ENCODE data around the gene RCOR3.
"Not testable (repeated sequence)": the region's sequence is repeated elsewhere in the genome, so short reads cannot be mapped to it uniquely, and the experiment has no call there.

RCOR3 gene

GRCh38 chr1:211340622-211341507, 81.7 kb downstream of the RCOR3 start:
- no peak for DNase-seq (ENCODE audit: low read depth in 2 of 2)

GRCh38 chr1:211341999-211342398, 82.8 kb downstream of the RCOR3 start:
- no peak for DNase-seq (ENCODE audit: low read depth in 2 of 2)

GRCh38 chr1:211343607-211344006, 84.4 kb downstream of the RCOR3 start:
- DNase-seq (ENCODE audit: low read depth in 2 of 2): no peak

GRCh38 chr1:211344152-211344618, 85.0 kb downstream of the RCOR3 start:
- no peak for DNase-seq (ENCODE audit: low read depth in 2 of 2)

GRCh38 chr1:211345719-211346118, 86.6 kb downstream of the RCOR3 start:
- no peak for DNase-seq (ENCODE audit: low read depth in 2 of 2)

- DNase-seq (ENCODE audit: low read depth in 2 of 2): no peak
Observed at GRCh38 chr1:211347077-211347844, 88.1 kb downstream of the RCOR3 start.

GRCh38 chr1:211348547-211348946, 89.4 kb downstream of the RCOR3 start:
- DNase-seq (ENCODE audit: low read depth in 2 of 2): no peak

- no peak for DNase-seq (ENCODE audit: low read depth in 2 of 2)
Observed at GRCh38 chr1:211349741-211350140, 90.6 kb downstream of the RCOR3 start.

GRCh38 chr1:211352055-211352454, 92.9 kb downstream of the RCOR3 start:
- not testable (repeated sequence) for DNase-seq (ENCODE audit: low read depth in 2 of 2)

- no peak for DNase-seq (ENCODE audit: low read depth in 2 of 2)
Observed at GRCh38 chr1:211352465-211352864, 93.3 kb downstream of the RCOR3 start.

GRCh38 chr1:211352985-211353515, 93.9 kb downstream of the RCOR3 start:
- DNase-seq (ENCODE audit: low read depth in 2 of 2): peak; percentile 52 to 54

GRCh38 chr1:211353562-211354212, 94.5 kb downstream of the RCOR3 start:
- no peak for DNase-seq (ENCODE audit: low read depth in 2 of 2)

GRCh38 chr1:211355873-211356272, 96.7 kb downstream of the RCOR3 start:
- no peak for DNase-seq (ENCODE audit: low read depth in 2 of 2)

- no peak for DNase-seq (ENCODE audit: low read depth in 2 of 2)
Observed at GRCh38 chr1:211356723-211357407, 97.7 kb downstream of the RCOR3 start.

GRCh38 chr1:211358685-211359084, 99.5 kb downstream of the RCOR3 start:
- DNase-seq (ENCODE audit: low read depth in 2 of 2): no peak

GRCh38 chr1:211359876-211360275, 100.7 kb downstream of the RCOR3 start:
- DNase-seq (ENCODE audit: low read depth in 2 of 2): no peak

GRCh38 chr1:211361202-211361601, 102.0 kb downstream of the RCOR3 start:
- DNase-seq (ENCODE audit: low read depth in 2 of 2): no peak

Data from stimulated activated CD4-positive, alpha-beta T cell treated with anti-CD3 and anti-CD28 coated beads, Interleukin-1b, Interleukin-23, amount 100 ng/mL, for 4 hours (primary cell).